DOHH2 (cell line): Measurements from ENCODE around the gene CDC42EP3.

Source experiments
- H3F3A ChIP-seq: fragments of 200-600 bp; sonication (generic), shearing (Covaris generic); 2 replicates; pipeline ENCODE4 v1.6.0; 2016; ENCODE audit warnings: antibody characterized with exemption, mild to moderate bottlenecking; ENCODE audit not compliant: control insufficient read depth, insufficient read depth
- H3K27ac ChIP-seq: fragments of 200-600 bp; sonication (generic); 2 replicates; pipeline ENCODE4 v1.5.1; 2014; ENCODE audit warnings: low read depth, mild to moderate bottlenecking, low read length, moderate library complexity
- H3K27me3 ChIP-seq: fragments of 200-600 bp; sonication (generic); 2 replicates; pipeline ENCODE4 v1.6.1; 2014; ENCODE audit warnings: mild to moderate bottlenecking, low read length, mixed read lengths; ENCODE audit not compliant: control insufficient read depth
- H3K36me3 ChIP-seq: fragments of 200-600 bp; sonication (generic); 2 replicates; pipeline ENCODE4 v1.6.1; 2014; ENCODE audit warnings: mild to moderate bottlenecking, low read length, moderate library complexity, mixed read lengths; ENCODE audit not compliant: control insufficient read depth
- H3K4me1 ChIP-seq: fragments of 200-600 bp; sonication (generic); 2 replicates; pipeline ENCODE4 v1.6.1; 2014; ENCODE audit warnings: mild to moderate bottlenecking, low read length, mixed read lengths; ENCODE audit not compliant: control insufficient read depth
- H3K4me2 ChIP-seq: fragments of 200-600 bp; sonication (generic); 2 replicates; pipeline ENCODE4 v1.6.0; 2014; ENCODE audit warnings: mild to moderate bottlenecking, low read length, moderate library complexity
- H3K4me3 ChIP-seq: fragments of 200-600 bp; sonication (generic); 2 replicates; pipeline ENCODE4 v1.5.1; 2014; ENCODE audit warnings: mild to moderate bottlenecking, low read length, mixed read lengths
- H3K79me2 ChIP-seq: fragments of 200-600 bp; sonication (generic); 2 replicates; pipeline ENCODE4 v1.6.1; 2014; ENCODE audit warnings: mild to moderate bottlenecking, low read length, mixed read lengths; ENCODE audit not compliant: control insufficient read depth
- H3K9me2 ChIP-seq: fragments of 200-600 bp; sonication (generic); replicated peaks from 2 replicates; pipeline ENCODE4 v1.6.1; 2014; ENCODE audit warnings: mild to moderate bottlenecking, low read length, mixed read lengths; ENCODE audit not compliant: control insufficient read depth
- H3K9me3 ChIP-seq: fragments of 200-600 bp; sonication (generic); 2 replicates; pipeline ENCODE4 v1.6.1; 2014; ENCODE audit warnings: antibody characterized with exemption, low read length, mixed read lengths; ENCODE audit not compliant: control insufficient read depth, insufficient read depth
- H4K20me1 ChIP-seq: fragments of 200-600 bp; sonication (generic); 2 replicates; pipeline ENCODE4 v1.6.0; 2014; ENCODE audit warnings: low read depth, mild to moderate bottlenecking, antibody characterized with exemption, low read length, moderate library complexity; ENCODE audit not compliant: control insufficient read depth, insufficient read depth
- EZH2phosphoT487 ChIP-seq: fragments of 200-600 bp; sonication (generic); IDR thresholded peaks from 2 replicates; pipeline ENCODE4 v1.6.1; 2017; ENCODE audit warnings: borderline replicate concordance, mild to moderate bottlenecking, antibody characterized with exemption, low read length, moderate library complexity, mixed read lengths
- TF ChIP-seq, protein P1 (sequence below): fragments of 200-600 bp; sonication (generic); IDR thresholded peaks from one replicate; pipeline ENCODE4 v1.5.1; 2014; ENCODE audit warnings: antibody characterized with exemption, mild to moderate bottlenecking, low read depth, low read length; ENCODE audit not compliant: poor library complexity, severe bottlenecking

CDC42EP3 gene

DNA sequence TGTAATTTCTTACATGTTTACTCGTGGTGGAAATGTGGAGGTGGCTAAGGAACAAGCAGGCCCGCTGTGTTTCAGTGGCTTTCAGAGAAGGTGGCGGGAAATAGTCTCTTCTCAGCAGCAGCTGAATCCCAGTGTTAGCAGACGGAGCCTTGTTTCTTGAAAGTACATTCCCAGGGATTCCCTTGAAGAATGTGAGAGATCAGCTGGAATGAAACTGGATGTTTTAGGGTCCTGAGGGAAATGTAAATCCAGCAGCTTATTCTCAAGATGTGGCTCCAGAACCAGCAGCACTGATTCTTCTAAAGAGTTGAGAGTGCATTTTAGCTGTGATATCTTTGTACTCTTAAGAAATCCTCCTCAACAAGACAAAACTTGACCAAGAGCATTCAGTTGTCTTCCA is 59.1 kb downstream of the CDC42EP3 start:
- H3K4me3 ChIP-seq = no peak overlapping the region
- no peaks in the 10 kb centered on the region for H3K9me3 ChIP-seq
- peaks cover 4% of the 10 kb centered on the region; the same call in 1 of the 2 replicates for H3K27me3 ChIP-seq
- no peaks in the 10 kb centered on the region for H3F3A ChIP-seq
- no peaks in the 10 kb centered on the region for H3K9me2 ChIP-seq
- H4K20me1 ChIP-seq = no peaks in the 10 kb centered on the region
- no peak overlapping the region for H3K4me2 ChIP-seq
- H3K27ac ChIP-seq = no peak overlapping the region
- no peaks in the 10 kb centered on the region for H3K4me1 ChIP-seq
- TF ChIP-seq, protein P1, sequence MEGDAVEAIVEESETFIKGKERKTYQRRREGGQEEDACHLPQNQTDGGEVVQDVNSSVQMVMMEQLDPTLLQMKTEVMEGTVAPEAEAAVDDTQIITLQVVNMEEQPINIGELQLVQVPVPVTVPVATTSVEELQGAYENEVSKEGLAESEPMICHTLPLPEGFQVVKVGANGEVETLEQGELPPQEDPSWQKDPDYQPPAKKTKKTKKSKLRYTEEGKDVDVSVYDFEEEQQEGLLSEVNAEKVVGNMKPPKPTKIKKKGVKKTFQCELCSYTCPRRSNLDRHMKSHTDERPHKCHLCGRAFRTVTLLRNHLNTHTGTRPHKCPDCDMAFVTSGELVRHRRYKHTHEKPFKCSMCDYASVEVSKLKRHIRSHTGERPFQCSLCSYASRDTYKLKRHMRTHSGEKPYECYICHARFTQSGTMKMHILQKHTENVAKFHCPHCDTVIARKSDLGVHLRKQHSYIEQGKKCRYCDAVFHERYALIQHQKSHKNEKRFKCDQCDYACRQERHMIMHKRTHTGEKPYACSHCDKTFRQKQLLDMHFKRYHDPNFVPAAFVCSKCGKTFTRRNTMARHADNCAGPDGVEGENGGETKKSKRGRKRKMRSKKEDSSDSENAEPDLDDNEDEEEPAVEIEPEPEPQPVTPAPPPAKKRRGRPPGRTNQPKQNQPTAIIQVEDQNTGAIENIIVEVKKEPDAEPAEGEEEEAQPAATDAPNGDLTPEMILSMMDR = no peak
- no peak for TF ChIP-seq EZH2phosphoT487
- H3K79me2 ChIP-seq = no peaks in the 10 kb centered on the region
- no peaks in the 10 kb centered on the region for H3K36me3 ChIP-seq

GRCh38 chr2:37610638-37611289 is 60.7 kb downstream of the CDC42EP3 start:
- Histone ChIP-seq H3K79me2 (no peaks in the 10 kb centered on the region), H3K27me3 (peaks cover 4% of the 10 kb centered on the region; the same call in 1 of the 2 replicates), H3K4me1 (no peaks in the 10 kb centered on the region), H3K9me3 (no peaks in the 10 kb centered on the region), H3K36me3 (no peaks in the 10 kb centered on the region), H3K9me2 (no peaks in the 10 kb centered on the region), H3K4me2 (no peak overlapping the region), H3K27ac (no peak overlapping the region), H3F3A (no peaks in the 10 kb centered on the region), H4K20me1 (no peaks in the 10 kb centered on the region), H3K4me3 (no peak overlapping the region)
- TF ChIP-seq, protein P1 = no peak
- no peak for TF ChIP-seq EZH2phosphoT487

- no peaks in the 10 kb centered on the region for H3K36me3 ChIP-seq
- no peaks in the 10 kb centered on the region for H3F3A ChIP-seq
- no peak overlapping the region for H3K27ac ChIP-seq
- H3K4me2 ChIP-seq = no peak overlapping the region
- peaks cover 8% of the 10 kb centered on the region; the same call in 1 of the 2 replicates for H3K27me3 ChIP-seq
- H3K9me3 ChIP-seq = no peaks in the 10 kb centered on the region
- TF ChIP-seq, protein P1 = no peak
- TF ChIP-seq EZH2phosphoT487 = no peak
- H3K4me1 ChIP-seq = no peaks in the 10 kb centered on the region
- no peaks in the 10 kb centered on the region for H3K9me2 ChIP-seq
- no peaks in the 10 kb centered on the region for H3K79me2 ChIP-seq
- no peak overlapping the region for H3K4me3 ChIP-seq
- no peaks in the 10 kb centered on the region for H4K20me1 ChIP-seq
Observed at GRCh38 chr2:37609782-37610181, 61.7 kb downstream of the CDC42EP3 start.
